SK-N-SH treated with all-trans-retinoic acid at 6 μM for 48 hours (cell line): ENCODE data around the gene EAPP.

ENCODE experiments used
- CSDC2 ChIP-seq: fragments of 250-450 bp; sonication (Bioruptor Pico); IDR thresholded peaks from 2 replicates; pipeline ENCODE4 v1.5.0; 2020; ENCODE audit warnings: mild to moderate bottlenecking, moderate library complexity
- PATZ1 ChIP-seq: fragments of 250-450 bp; sonication (Bioruptor Pico); IDR thresholded peaks from 2 replicates; pipeline ENCODE4 v1.8.0; 2020; ENCODE audit warnings: mild to moderate bottlenecking, moderate library complexity, borderline replicate concordance
- RARB ChIP-seq: fragments of 250-450 bp; sonication (Bioruptor Pico); IDR thresholded peaks from 2 replicates; pipeline ENCODE4 v1.8.0; 2021; ENCODE audit warnings: mild to moderate bottlenecking, moderate library complexity
- SNAI2 ChIP-seq: fragments of 250-450 bp; sonication (Bioruptor Pico); IDR thresholded peaks from 2 replicates; pipeline ENCODE4 v1.5.0; 2020; ENCODE audit warnings: mild to moderate bottlenecking, moderate library complexity
- ZFP3 ChIP-seq: fragments of 250-450 bp; sonication (Bioruptor Pico); IDR thresholded peaks from 2 replicates; pipeline ENCODE4 v1.5.0; 2020; ENCODE audit warnings: mild to moderate bottlenecking, moderate library complexity
- TF ChIP-seq, protein P1 (sequence below): fragments of 250-450 bp; sonication (Bioruptor Pico); IDR thresholded peaks from 2 replicates; pipeline ENCODE4 v1.8.0; 2021; ENCODE audit warnings: low read depth, mild to moderate bottlenecking, moderate library complexity, borderline replicate concordance

- TF ChIP-seq, protein P1, sequence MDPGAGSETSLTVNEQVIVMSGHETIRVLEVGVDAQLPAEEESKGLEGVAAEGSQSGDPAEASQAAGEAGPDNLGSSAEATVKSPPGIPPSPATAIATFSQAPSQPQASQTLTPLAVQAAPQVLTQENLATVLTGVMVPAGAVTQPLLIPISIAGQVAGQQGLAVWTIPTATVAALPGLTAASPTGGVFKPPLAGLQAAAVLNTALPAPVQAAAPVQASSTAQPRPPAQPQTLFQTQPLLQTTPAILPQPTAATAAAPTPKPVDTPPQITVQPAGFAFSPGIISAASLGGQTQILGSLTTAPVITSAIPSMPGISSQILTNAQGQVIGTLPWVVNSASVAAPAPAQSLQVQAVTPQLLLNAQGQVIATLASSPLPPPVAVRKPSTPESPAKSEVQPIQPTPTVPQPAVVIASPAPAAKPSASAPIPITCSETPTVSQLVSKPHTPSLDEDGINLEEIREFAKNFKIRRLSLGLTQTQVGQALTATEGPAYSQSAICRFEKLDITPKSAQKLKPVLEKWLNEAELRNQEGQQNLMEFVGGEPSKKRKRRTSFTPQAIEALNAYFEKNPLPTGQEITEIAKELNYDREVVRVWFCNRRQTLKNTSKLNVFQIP (CRISPR knock-in tag) = no peak
- no peak for TF ChIP-seq CSDC2 (CRISPR knock-in tag)
- no peak for TF ChIP-seq RARB (CRISPR knock-in tag)
- TF ChIP-seq ZFP3 (CRISPR knock-in tag) = no peak
- no peak for TF ChIP-seq PATZ1 (CRISPR knock-in tag)
- no peak for TF ChIP-seq SNAI2 (CRISPR knock-in tag)
These were observed 9.0 kb upstream of the EAPP start for GRCh38 chr14:34548472-34548981.
